HEK293 (cell line): ENCODE measurements around the gene BRD1.

Source experiments
- CTCF ChIA-PET: fragments of 350-600 bp; formaldehyde crosslinking; extraction: SDS; loops from one replicate; lab custom pipeline; 2021; ENCODE audit warnings: antibody characterized with exemption; lab: Yijun Ruan, JAX
- POLR2A ChIA-PET: fragments of 300-600 bp; formaldehyde crosslinking; extraction: SDS; loops from one replicate; lab custom pipeline; 2020; ENCODE audit warnings: antibody characterized with exemption, inconsistent platforms; lab: Yijun Ruan, JAX
- H3K27ac ChIP-seq: fragments of 200-500 bp; sonication (Bioruptor generic); 2 replicates; pipeline ENCODE4 v1.5.1; 2014; ENCODE audit warnings: low read depth, low read length, control low read depth, inconsistent platforms; ENCODE audit errors: extremely low read depth
- H3K36me3 ChIP-seq, 2 experiments: fragments of 200-500 bp in 1 of 2; sonication (Bioruptor generic) in 1 of 2; 1 replicate in 1 of 2; 2 replicates in 1 of 2; pipeline ENCODE4 v1.5.1; 2014 to 2017; ENCODE audit warnings: inconsistent platforms in 2 of 2, low read length in 2 of 2; ENCODE audit not compliant: control insufficient read depth in 2 of 2, insufficient read depth in 1 of 2
- H3K4me1 ChIP-seq: fragments of 200-500 bp; sonication (Bioruptor generic); 2 replicates; pipeline ENCODE4 v1.5.1; 2014; ENCODE audit warnings: mild to moderate bottlenecking, low read length, inconsistent platforms; ENCODE audit not compliant: control insufficient read depth, insufficient read depth
- H3K4me3 ChIP-seq: 2 replicates; pipeline ENCODE4 v1.5.1; 2011; ENCODE audit warnings: low read depth, mild to moderate bottlenecking, control low read depth, low read length, moderate library complexity
- H3K9me3 ChIP-seq: fragments of 200-500 bp; sonication (Bioruptor generic); 2 replicates; pipeline ENCODE4 v1.5.1; 2014; ENCODE audit warnings: low read depth, low read length, inconsistent platforms; ENCODE audit not compliant: control insufficient read depth, insufficient read depth
- CTCF ChIP-seq: fragments of 450-650 bp; formaldehyde crosslinking; IDR thresholded peaks from 2 replicates; pipeline ENCODE4 v1.5.1; 2016; ENCODE audit warnings: missing biosample characterization, missing genetic modification characterization
- GFI1B ChIP-seq: fragments of 450-650 bp; formaldehyde crosslinking; IDR thresholded peaks from 2 replicates; pipeline ENCODE4 v1.5.1; 2016; ENCODE audit warnings: missing biosample characterization, missing genetic modification characterization
- GLIS1 ChIP-seq: fragments of 450-650 bp; formaldehyde crosslinking; IDR thresholded peaks from 2 replicates; pipeline ENCODE4 v1.5.1; 2016; ENCODE audit warnings: missing biosample characterization, missing genetic modification characterization
- KLF16 ChIP-seq: fragments of 450-650 bp; formaldehyde crosslinking; IDR thresholded peaks from 2 replicates; pipeline ENCODE4 v1.5.1; 2017; ENCODE audit warnings: missing biosample characterization, missing genetic modification characterization
- KLF17 ChIP-seq: fragments of 450-650 bp; formaldehyde crosslinking; IDR thresholded peaks from 2 replicates; pipeline ENCODE4 v1.5.1; 2016; ENCODE audit warnings: missing biosample characterization, missing genetic modification characterization
- PRDM1 ChIP-seq: fragments of 450-650 bp; formaldehyde crosslinking; IDR thresholded peaks from 2 replicates; pipeline ENCODE4; 2016; ENCODE audit warnings: missing biosample characterization, missing genetic modification characterization
- SCRT2 ChIP-seq: fragments of 450-650 bp; formaldehyde crosslinking; IDR thresholded peaks from 2 replicates; pipeline ENCODE4 v1.5.1; 2016; ENCODE audit warnings: missing biosample characterization, missing genetic modification characterization
- SP7 ChIP-seq: fragments of 450-650 bp; formaldehyde crosslinking; IDR thresholded peaks from 2 replicates; pipeline ENCODE4 v1.5.1; 2016; ENCODE audit warnings: missing biosample characterization, missing genetic modification characterization
- ZBTB49 ChIP-seq: fragments of 450-650 bp; formaldehyde crosslinking; IDR thresholded peaks from 2 replicates; pipeline ENCODE4 v1.5.1; 2016; ENCODE audit warnings: missing biosample characterization, missing genetic modification characterization, low read depth
- ZFP37 ChIP-seq: fragments of 450-650 bp; formaldehyde crosslinking; IDR thresholded peaks from 2 replicates; pipeline ENCODE4 v1.5.1; 2016; ENCODE audit warnings: missing biosample characterization, missing genetic modification characterization
- ZNF146 ChIP-seq: fragments of 450-650 bp; formaldehyde crosslinking; IDR thresholded peaks from 2 replicates; pipeline ENCODE4 v1.5.1; 2016; ENCODE audit warnings: missing biosample characterization, missing genetic modification characterization
- ZNF211 ChIP-seq: fragments of 450-650 bp; formaldehyde crosslinking; IDR thresholded peaks from 2 replicates; pipeline ENCODE4 v1.5.1; 2016; ENCODE audit warnings: low read depth, missing biosample characterization, missing genetic modification characterization
- ZNF24 ChIP-seq: fragments of 450-650 bp; formaldehyde crosslinking; IDR thresholded peaks from 2 replicates; pipeline ENCODE4 v1.5.1; 2016; ENCODE audit warnings: missing biosample characterization, missing genetic modification characterization
- ZNF302 ChIP-seq: fragments of 450-650 bp; formaldehyde crosslinking; IDR thresholded peaks from 2 replicates; pipeline ENCODE4 v1.5.1; 2016; ENCODE audit warnings: missing biosample characterization, missing genetic modification characterization, low read depth
- ZNF324 ChIP-seq: fragments of 450-650 bp; formaldehyde crosslinking; IDR thresholded peaks from 2 replicates; pipeline ENCODE4 v1.5.1; 2016; ENCODE audit warnings: missing biosample characterization, missing genetic modification characterization
- ZNF398 ChIP-seq: fragments of 450-650 bp; formaldehyde crosslinking; IDR thresholded peaks from 2 replicates; pipeline ENCODE4 v1.5.1; 2017; ENCODE audit warnings: missing biosample characterization, missing genetic modification characterization
- ZNF513 ChIP-seq: fragments of 450-650 bp; IDR thresholded peaks from 2 replicates; pipeline ENCODE4 v1.5.1; 2018; ENCODE audit warnings: missing biosample characterization, missing genetic modification characterization
- ZNF518A ChIP-seq: fragments of 450-650 bp; formaldehyde crosslinking; conservative IDR thresholded peaks from 2 replicates; pipeline ENCODE4 v1.5.1; 2016; ENCODE audit warnings: low read depth, missing biosample characterization, missing genetic modification characterization
- ZNF707 ChIP-seq: fragments of 450-650 bp; formaldehyde crosslinking; IDR thresholded peaks from 2 replicates; pipeline ENCODE4 v1.5.1; 2016; ENCODE audit warnings: missing biosample characterization, missing genetic modification characterization
- ZNF785 ChIP-seq: fragments of 450-650 bp; formaldehyde crosslinking; IDR thresholded peaks from 2 replicates; pipeline ENCODE4 v1.5.1; 2016; ENCODE audit warnings: missing biosample characterization, missing genetic modification characterization
- ZNF843 ChIP-seq: fragments of 450-650 bp; formaldehyde crosslinking; IDR thresholded peaks from 2 replicates; pipeline ENCODE4 v1.5.1; 2016; ENCODE audit warnings: missing biosample characterization, missing genetic modification characterization

Gene BRD1

GRCh38 chr22:49779853-49780697, 47.6 kb downstream of the BRD1 start:
- H3K27ac ChIP-seq, result peak overlapping the region; percentile 30; the same call in 1 of the 2 replicates
- TF ChIP-seq ZNF302 (tag by site-specific recombination) (no peak), ZNF146 (tag by site-specific recombination) (no peak), CTCF (tag by site-specific recombination) (no peak), ZNF211 (no peak), ZNF513 (tag by site-specific recombination) (no peak), SP7 (tag by site-specific recombination) (no peak), KLF17 (tag by site-specific recombination) (no peak)
- TF ChIP-seq, all 188 proteins: peak for 0
- ChIA-PET POLR2A (no interaction called here), CTCF (interaction anchor here (0.6 to 1.2 kb wide), 2 partner anchors 12 to 646 kb away, joined by 3 to 4 read pairs; no protein-coding TSS in a partner anchor)
- H3K36me3 ChIP-seq, result peaks cover 7 to 91% of the 10 kb centered on the region in 2 experiments
- no peaks in the 10 kb centered on the region for H3K4me1 ChIP-seq
- H3K9me3 ChIP-seq, result no peaks in the 10 kb centered on the region
- H3K4me3 ChIP-seq, result no peak overlapping the region

- POLR2A ChIA-PET, result no interaction called here
- Histone ChIP-seq H3K36me3 (peaks cover 7 to 91% of the 10 kb centered on the region in 2 experiments; a peak in 2 of 3 replicates), H3K9me3 (no peaks in the 10 kb centered on the region)
- TF ChIP-seq GLIS1 (tag by site-specific recombination) (no peak), ZBTB49 (tag by site-specific recombination) (no peak), ZNF24 (no peak), GFI1B (tag by site-specific recombination) (no peak), ZNF398 (no peak), ZFP37 (tag by site-specific recombination) (no peak), KLF16 (no peak), ZNF707 (tag by site-specific recombination) (no peak), ZNF785 (tag by site-specific recombination) (no peak), ZNF324 (tag by site-specific recombination) (no peak), SCRT2 (tag by site-specific recombination) (no peak), ZNF518A (tag by site-specific recombination) (no peak), ZNF843 (tag by site-specific recombination) (no peak), PRDM1 (tag by site-specific recombination) (no peak)
Measured at GRCh38 chr22:49779211-49779610, 48.5 kb downstream of the BRD1 start.

More at GRCh38 chr22:49779211-49779610, 48.5 kb downstream of the BRD1 start:
- Histone ChIP-seq H3K27ac (no peak overlapping the region), H3K4me1 (no peaks in the 10 kb centered on the region), H3K4me3 (no peak overlapping the region)
- CTCF ChIA-PET, result no interaction called here
